GM21717 (cell line): ENCODE measurements around the gene PDPK1.
"Not testable (repeated sequence)": the region's sequence is repeated elsewhere in the genome, so short reads cannot be mapped to it uniquely, and the experiment has no call there.

Experiments
- ATAC-seq: cut with Tn5 transposase; IDR thresholded peaks from one replicate; pipeline ENCODE4 v1.9.1; 2021; ENCODE audit warnings: mild to moderate bottlenecking, moderate library complexity; ENCODE audit not compliant: unreplicated experiment

Gene PDPK1

DNA sequence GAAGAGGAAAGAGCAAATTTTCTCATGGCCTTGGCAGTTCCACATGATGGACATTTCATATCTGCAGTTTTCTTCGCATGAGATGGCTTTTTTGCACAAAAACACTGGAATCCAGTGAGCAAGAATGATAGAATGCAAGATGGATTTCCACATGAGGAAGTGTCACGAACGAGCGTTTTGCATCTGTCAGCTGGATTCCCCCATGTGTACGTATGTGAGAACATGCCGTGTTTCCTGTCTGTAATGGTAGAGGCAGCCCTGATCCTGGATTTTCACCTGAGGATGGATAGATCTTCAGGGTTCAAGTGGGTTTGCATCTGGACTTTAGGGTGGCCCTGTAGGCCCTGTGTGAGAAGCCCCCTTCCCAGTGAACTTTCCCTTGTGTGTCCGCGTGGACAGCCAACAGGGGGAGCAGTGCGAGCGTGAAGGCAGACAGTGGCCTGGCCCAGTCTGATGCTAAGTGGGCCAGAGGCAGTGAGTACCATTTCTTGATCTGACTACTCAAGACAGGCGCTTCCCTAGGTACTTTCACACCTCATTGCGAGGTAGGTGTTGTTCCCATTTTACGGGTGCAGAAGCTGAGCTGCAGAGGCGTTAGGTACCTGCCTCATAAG, 2.1 kb downstream of the PDPK1 start:
- ATAC-seq = not testable (repeated sequence)

DNA sequence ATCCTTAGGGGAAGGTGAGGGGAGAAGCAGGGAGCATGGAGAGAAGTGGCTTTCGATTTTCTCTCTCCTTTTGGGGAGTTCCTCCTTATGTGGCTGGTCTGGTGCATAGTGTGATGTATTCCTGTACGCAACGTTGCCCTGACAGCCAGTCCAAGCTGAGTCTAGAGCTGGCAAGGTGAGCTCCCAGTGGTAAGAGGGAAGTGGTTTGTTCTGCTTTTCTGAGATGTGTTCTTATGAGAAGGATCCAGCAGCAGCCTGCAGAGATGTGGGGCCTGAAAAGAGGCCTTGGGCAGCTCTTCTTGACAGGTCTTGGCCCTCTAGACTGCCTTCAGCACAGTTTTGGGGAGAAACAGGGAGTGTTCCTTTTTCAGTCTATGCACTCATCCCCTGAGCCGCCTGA, 3.1 kb downstream of the PDPK1 start:
- not testable (repeated sequence) for ATAC-seq

DNA sequence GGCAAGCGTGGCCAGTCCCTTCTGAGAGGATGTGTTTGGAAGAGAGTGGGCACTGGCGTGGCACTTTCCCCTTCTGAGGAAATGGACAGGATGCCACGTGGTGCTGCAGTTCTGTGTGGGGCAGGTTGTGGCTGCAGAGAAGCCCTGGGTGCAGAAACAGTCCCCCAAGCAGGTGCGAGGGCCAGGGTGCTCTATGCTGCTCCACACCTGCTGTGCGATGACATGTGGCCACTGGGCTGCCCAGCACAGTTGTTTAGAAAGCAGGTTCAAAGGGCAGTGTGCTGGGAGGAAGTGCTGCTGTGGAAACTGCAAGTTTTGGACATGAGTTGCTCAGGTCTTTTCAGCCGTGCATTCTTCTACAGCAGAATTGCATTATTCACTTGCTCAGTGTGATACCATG, 3.6 kb downstream of the PDPK1 start:
- not testable (repeated sequence) for ATAC-seq

DNA sequence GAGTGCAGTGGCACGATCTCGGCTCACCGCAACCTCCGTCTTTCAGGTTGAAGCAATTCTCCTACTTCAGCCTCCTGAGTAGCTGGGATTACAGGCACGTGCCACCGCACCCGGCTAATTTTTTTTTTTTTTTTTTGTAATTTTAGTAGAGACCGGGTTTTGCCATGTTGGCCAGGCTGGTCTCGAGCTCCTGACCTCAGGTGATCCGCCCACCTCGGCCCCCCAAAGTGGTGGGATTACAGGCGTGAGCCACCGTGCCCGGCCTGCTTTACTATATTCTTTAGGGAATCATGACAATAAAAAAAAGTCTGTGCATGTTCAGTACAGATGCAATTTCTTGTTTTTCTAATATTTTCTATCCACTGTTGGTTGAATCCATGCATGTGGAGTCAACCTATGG, 6.0 kb downstream of the PDPK1 start:
- not testable (repeated sequence) for ATAC-seq

DNA sequence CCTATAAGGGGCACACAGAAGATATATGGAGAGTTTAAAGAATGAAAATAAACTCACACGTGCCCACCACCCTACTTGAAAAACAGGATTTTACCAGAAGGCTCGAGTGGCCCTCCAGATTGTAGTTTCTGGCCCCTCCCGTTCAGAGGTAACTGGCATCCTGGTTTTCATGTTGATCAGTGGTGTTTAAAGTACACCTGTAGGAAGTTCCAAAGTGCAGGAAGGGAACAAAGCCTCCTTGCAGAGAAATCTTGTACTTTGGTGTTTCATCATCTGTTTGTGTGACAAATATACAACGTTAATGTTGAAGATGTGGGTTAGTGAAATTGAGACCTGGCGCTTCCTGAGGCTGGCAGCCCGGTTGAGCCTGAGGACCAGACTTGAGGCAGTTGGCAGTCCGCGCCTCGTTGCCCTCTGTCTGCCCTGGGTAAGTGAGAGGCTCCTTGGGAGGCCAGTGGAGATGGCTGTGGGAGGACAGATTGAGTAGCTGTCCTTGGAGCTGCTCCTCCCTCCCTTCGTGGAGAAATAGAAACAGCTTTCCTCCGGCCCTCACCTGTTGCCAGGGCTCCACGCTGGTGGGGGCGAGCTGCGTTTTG, 12.6 kb downstream of the PDPK1 start:
- not testable (repeated sequence) for ATAC-seq

DNA sequence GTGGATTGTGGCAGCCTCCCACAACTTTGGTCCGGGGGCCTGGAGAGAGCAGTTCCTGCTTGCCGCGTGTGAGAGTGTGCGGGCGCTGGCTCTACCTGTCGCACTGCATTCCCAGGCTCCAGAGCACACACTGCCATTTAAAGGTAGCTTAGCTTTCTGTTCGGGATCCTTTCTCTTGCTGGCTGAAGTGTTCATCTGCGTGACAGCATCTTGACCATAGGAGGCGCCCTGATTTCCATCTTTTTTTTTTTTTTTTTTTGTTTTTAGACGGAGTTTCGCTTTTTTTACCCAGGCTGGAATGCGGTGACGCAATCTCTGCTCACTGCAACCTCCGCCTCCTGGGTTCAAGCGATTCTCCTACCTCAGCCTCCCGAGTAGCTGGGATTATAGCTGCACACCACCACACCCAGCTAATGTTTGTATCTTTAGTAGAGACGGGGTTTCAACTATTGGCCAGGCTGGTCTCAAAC, 13.6 kb downstream of the PDPK1 start:
- ATAC-seq = not testable (repeated sequence)

DNA sequence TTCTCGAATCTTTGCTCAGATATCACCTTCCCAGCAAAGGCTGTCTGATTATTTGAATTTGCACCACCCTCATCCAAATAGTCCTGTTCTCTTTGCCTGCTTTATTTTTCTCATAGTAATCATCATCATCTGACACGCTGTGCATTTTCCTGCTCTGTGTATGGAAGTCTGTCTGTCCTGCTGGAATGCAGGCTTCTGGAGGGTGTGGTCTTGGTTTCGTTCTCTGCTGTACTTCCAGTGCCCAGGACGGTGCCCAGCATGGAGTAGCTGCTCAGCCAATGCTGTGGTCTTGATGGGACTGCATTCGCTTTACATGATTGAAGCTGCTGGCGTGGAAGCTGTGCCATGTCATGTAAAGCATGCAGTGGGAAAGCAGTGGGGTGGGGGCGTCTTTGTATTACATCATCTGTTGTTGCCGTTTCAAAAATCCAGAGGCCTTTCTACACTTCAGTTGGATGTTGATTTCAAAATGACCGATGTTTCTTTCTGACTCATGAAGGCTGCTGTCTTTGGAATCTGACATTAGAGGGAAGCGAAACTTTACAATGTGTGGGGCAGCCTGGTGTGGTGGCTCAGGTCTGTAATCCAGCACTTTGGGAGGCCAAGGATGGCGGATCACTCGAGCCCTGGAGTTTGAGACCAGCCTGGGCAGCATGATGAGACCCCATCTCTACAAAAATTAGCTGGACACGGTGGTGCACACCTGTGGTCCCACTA, 17.0 kb downstream of the PDPK1 start:
- ATAC-seq = not testable (repeated sequence)

DNA sequence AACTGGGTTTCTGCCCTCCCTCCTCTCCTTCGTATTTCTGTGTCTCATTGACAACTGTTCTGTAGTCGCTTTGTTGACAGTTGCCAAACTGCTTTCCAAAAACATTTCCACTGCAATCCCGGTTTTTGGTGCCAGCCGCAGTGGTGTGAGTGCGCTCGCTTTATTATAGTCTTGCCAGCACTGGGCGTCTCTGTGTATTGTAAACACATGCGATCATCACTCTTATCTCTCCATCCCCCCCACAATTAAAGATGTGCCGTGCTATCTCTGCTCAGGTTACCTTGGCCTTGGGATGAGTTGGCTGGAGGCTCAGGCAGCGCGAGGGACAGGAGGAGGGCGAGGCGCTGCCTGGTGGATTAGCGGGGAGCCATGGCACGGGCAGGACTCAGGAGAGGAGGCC, 19.3 kb downstream of the PDPK1 start:
- not testable (repeated sequence) for ATAC-seq

DNA sequence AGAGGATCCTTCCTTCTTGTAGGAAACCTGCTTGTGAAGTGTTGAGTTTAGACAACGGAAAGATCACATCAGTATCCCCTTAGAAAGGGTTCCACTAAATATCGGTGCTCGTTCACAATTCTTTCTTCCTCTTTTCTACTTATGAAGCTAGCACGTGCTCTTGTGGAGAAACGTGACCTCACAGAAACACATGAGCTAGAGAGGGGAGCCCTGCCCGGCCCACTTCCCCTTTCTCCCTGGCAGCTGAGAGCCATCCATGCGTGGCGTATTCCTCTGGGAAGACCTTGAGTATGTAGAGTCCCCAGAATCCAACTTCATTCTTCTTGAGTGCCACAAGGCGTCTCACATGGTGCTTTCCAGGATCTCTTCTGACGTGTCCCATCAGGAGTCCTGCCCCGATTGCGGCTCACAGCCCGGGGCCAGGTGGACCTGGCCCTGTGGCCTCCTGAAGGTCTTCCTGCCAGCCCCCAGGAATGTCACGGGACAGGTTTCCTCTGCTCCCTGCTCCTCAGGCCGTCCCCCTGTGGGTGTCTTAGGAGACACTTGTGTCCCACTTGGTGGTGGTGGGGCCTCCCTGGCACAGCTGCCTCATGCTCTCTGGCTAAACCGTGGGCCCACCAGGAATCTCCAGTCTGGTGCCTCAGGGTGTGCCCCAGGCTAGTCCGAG, 22.4 kb downstream of the PDPK1 start:
- ATAC-seq = not testable (repeated sequence)

DNA sequence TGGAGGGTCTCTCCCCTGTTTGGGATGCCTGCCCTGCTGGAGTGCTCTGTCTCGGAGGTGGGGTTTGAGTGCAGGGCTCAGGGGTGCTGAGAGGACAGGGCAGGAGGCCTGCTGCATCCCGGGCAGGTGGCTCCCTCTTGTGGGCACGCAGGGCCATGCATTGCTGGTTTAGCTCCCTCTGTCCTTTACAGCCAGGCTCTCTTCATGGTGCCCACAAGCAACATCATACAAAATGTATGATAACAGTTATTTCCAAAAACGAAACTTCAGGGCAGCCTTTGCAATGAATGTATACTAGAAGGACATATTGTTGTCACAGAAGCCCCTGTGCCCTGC, 22.9 kb downstream of the PDPK1 start:
- not testable (repeated sequence) for ATAC-seq

DNA sequence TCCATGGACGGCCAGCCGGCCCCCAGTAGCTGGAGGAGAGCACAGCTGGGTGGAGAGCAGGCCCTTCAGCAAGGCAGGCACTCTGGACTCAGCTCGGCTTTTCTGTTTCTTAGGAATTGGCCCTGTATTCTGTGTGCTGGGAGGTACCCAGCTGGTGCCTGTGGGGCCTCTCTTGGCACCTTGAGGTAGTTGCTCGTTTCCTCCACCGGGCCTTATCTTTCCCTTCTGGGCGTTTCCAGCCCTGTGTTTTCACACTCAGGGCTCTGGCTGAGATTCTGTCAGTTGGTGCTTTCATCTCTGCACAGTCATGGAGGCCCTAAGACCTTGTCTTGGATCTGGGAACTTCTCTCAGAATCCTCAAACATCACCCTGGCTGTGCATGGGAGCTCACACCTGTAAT, 29.7 kb downstream of the PDPK1 start:
- not testable (repeated sequence) for ATAC-seq

DNA sequence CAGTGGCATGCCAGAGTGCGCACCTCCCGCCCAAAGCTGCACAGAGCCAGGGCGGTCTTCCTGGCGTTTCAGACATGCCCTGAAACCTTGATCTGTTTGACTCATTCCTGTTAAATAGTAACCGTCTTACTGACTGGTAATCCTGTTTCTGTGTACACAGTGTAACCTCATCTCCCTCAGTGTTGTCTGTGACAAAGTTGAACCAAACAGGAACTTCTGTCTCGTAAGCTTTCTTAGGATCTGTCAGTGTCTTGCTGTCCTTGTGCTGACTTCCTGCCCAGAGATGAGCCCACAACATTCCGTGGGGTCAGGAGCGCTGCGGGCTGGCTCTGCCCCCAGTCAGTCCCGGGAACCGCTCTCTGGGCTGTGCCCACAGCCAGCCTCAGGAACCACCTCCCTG, 30.8 kb downstream of the PDPK1 start:
- not testable (repeated sequence) for ATAC-seq

DNA sequence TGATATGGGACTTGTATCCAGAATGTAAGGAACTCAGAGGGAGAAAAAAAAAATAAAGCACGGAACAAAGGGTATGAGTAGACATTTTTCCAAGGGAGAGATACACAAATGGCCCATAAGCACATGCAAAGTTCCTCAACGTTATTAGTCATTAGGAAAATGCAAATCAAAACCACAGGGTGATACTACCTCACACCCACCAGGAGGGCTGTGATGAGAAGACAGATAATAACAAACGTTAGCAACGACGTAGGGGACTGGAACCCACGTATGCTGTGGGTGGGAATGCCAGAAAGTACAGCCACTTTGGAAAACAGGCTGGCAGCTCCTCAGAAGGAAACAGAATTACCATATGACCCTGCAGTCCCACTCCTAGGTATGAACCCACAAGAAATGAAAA, 34.9 kb downstream of the PDPK1 start:
- not testable (repeated sequence) for ATAC-seq

DNA sequence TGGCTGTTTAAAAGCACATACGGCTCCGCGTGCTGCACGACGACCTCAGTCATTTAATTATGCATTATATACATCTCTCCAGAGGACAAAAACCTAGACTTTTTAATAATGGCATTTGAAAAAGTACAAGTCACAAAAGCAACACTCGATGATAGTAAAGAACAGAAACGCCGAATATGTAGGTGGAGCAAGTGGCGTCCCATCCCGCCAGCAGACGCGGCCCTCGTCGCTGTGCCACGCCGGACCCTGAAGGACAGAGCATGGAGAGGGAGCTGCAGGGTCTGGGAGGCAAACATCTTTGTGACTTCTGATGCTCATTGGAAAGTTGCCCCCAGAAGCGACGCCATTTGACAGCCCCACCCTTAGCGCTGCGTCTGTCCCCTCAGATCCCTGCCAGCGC, 38.0 kb downstream of the PDPK1 start:
- ATAC-seq = not testable (repeated sequence)

DNA sequence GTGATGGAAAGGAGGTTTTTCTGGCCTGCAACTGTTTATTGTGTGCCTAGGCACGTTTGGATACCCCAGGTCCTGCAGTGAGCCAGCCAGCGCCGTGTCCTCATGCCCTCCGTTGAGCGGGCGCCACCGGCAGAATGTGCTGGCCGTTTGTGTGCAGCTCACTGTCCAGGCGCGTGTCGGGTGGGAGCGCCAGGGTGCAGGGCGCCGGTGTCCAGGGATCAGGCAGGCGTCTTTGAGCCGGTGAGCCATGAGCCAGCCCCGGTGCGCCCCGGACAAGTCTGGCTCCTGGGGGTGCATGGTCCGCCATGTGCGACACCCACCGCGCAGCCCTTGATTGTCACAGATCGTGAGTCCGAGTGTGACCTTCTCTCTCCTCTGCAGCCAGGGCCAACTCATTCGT, 39.2 kb downstream of the PDPK1 start:
- not testable (repeated sequence) for ATAC-seq

DNA sequence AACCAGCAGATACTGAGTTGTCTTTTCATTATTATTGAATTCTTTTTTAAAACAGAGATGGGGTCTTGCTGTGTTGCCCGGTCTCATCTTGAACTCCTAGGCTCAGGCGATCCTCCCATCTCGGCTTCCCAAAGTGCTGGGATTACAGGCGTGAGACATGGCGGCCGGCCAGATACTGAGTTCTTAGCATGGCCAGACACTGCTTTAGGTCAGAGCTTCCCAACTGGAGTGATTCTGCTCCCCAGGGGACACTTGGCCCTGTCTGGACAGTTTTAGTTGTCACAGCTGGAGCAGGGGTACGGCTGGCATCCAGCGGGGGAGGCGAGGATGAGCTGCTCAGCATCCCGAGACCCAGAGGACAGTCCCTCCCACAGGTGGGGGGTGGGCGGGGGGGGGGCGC, 41.1 kb downstream of the PDPK1 start:
- not testable (repeated sequence) for ATAC-seq

DNA sequence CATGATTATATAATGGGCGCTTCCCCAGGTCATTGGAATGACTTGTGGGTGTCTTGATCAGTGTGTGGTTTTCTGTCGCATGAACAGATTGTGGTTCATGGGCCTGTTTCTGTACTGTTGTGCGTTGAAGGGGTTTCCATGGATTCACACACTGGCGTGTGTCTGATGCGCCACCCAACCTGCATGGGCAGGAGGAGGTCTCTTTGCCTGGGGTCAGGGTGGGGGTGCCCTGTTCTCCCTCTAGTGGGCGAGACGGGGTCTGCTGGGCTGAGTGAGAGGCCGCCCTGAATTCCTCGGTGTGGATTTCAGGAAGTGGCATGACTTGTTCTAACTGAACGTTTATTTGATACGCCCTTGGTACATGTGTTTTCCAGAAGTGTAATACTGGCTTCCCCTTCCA, 42.3 kb downstream of the PDPK1 start:
- ATAC-seq = not testable (repeated sequence)

DNA sequence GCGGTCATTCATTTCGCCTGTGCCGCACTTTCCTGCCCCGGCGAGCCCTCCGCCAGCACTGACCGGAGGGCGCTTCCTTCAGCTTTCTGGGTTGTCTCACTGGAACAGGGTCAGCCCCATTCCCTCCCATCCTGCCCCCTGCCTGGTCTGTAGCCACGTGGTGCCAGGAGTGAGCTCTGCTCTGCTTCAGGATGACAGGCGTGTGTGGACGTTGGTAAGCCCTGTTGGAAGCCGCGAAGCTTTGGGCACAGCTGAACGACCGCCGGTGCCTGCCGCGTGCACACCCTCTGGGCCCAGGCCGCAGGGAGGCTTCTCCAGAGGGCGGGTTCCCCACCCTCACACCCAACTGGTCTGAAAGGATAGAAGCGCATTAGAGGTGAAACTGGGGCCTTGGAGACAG, 43.0 kb downstream of the PDPK1 start:
- not testable (repeated sequence) for ATAC-seq

DNA sequence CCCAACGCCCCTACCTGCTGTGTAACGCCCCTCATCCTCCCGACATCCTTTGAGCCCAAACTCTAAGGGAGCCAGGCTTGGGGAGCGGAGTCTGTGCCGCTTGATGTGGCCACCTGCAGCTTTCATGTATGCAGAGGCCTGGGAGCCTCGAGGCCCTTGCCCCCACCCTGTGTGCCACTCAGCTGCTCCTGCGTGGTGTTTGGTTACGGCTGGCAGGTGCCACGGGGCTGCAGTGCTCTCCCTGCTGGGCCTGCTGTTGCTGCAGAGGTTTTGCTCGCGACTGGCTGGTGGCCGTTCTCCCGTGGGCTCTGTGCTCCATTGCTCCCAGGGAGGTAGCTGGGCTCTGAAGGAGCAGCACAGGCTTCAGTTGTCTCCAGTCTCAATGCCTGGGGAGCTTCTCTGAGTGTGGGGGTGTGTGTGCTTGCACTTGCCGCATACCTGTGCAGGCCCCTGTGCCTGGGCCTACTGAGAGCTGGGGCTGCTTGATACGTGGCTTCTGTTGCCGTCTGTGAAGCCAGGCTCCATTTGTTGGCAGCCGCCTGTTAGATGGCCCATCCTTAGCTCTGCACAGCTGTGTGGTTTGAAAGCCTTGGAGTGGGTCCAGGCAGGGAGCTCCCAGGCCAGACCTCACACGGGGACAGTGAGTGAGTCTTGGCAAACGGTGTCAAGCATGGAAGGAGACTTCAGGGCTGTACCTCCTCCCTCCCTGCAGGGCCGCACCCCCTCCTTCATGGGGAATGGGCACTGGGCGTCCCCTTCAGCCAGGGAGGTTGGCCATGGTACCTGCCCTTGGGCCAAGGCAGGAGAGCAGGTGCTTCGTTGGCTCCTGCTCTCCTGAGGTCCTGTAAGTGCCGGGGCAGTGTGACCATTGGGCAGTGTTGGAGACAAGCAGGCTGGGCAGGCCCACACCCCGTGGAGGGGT, 47.2 kb downstream of the PDPK1 start:
- ATAC-seq = no peak

DNA sequence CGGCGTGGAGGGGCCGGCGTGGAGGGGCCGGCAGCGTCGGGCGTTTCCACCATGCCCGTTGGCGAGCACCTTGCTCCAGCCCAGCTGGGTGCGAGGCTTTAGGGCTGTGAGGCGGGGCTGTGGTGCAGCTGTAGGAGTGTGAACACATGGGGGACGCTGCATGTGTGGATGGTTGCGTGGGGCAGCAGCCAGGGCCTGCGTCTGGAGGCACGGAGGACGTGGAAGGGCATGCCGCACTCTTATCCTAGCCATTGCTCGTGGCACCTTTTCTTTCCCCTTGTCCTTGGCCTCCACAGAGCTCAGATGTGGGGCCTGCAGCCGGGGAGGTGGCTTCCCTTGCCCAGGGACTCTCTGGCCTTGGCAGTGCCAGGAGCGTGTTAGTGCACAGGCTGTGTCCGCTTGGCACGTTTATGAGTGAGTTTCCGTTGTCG, 47.8 kb downstream of the PDPK1 start:
- no peak for ATAC-seq

DNA sequence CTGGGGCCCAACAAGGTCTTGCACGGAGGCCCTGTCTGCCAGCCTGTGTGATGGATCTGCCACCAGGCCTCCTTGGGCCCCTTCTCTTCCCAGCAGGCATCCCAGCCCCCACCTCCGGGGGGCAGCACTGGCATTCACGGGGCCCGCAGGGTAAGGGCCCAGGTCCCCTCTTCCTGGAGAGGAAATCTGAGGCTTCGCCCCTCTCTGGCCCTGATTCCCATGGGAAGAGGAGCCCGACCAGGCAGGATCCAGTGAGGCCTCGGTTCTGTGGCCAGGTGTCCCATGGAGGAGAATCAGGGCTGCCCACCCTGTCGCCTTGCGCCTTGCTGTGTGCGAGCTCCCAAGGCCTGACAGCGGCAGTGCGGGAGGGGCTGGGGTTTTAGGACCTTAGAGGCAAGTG, 48.4 kb downstream of the PDPK1 start:
- ATAC-seq = no peak
